HepG2 (cell line): ENCODE results near the gene FKBP8. TPM values are rescaled to one million over a fixed set of nuclear protein-coding genes. Genes with fewer than 3 reads are reported as not detected.

Source experiments
- BHLHE40 ChIP-seq: IDR thresholded peaks from 2 replicates; pipeline ENCODE4 v1.6.1; 2011; ENCODE audit warnings: low read length, improper control_type of control experiment
- BORCS8-MEF2B ChIP-seq: sonication (generic); formaldehyde crosslinking; IDR thresholded peaks from 2 replicates; pipeline ENCODE4 v1.8.0; 2022; ENCODE audit warnings: mild to moderate bottlenecking, missing genetic modification reagents
- CBX2 ChIP-seq, 2 experiments: fragments of 200-600 bp in 1 of 2; sonication (generic); formaldehyde crosslinking in 1 of 2; IDR thresholded peaks; 2 replicates each; pipeline versions ENCODE4 v1.7.0 to v1.8.1; 2018 to 2022; ENCODE audit warnings: low read depth in 2 of 2, low read length in 1 of 2, mild to moderate bottlenecking in 1 of 2, missing genetic modification reagents in 1 of 2
- IKZF4 ChIP-seq: sonication (generic); formaldehyde crosslinking; IDR thresholded peaks from 2 replicates; pipeline ENCODE4 v1.5.1; 2020; ENCODE audit warnings: borderline replicate concordance, mild to moderate bottlenecking, low read depth, missing genetic modification reagents; ENCODE audit errors: not compliant biosample characterization
- KDM3A ChIP-seq: IDR thresholded peaks from 2 replicates; pipeline ENCODE4 v1.6.1; 2018; ENCODE audit warnings: low read depth, missing compliant biosample characterization
- KLF11 ChIP-seq: IDR thresholded peaks from 2 replicates; pipeline ENCODE4 v1.6.1; 2016; ENCODE audit warnings: missing compliant biosample characterization
- MAFK ChIP-seq, 2 experiments: IDR thresholded peaks in 1 of 2; conservative IDR thresholded peaks in 1 of 2; 2 replicates each; pipeline ENCODE4 v1.6.1; 2011; ENCODE audit warnings: improper control_type of control experiment in 2 of 2, low read length in 2 of 2
- THYN1 ChIP-seq: sonication (generic); formaldehyde crosslinking; IDR thresholded peaks from 2 replicates; pipeline ENCODE4 v1.8.1; 2023; ENCODE audit warnings: low read depth, mild to moderate bottlenecking, moderate library complexity, missing genetic modification reagents, borderline replicate concordance
- YY1 ChIP-seq: IDR thresholded peaks from 2 replicates; pipeline ENCODE4 v1.6.1; 2011; ENCODE audit warnings: low read length, low read depth, moderate library complexity, mild to moderate bottlenecking; ENCODE audit not compliant: insufficient read depth, insufficient replicate concordance
- ZBTB7B ChIP-seq: sonication (generic); formaldehyde crosslinking; IDR thresholded peaks from 2 replicates; pipeline ENCODE4 v1.4.0; 2020; ENCODE audit warnings: missing genetic modification reagents
- ZNF20 ChIP-seq: sonication (generic); formaldehyde crosslinking; IDR thresholded peaks from 2 replicates; pipeline ENCODE4 v1.4.0; 2020; ENCODE audit warnings: mild to moderate bottlenecking, moderate library complexity, missing genetic modification reagents
- ZNF350 ChIP-seq: sonication (generic); formaldehyde crosslinking; IDR thresholded peaks from 2 replicates; pipeline ENCODE4 v1.4.0; 2020; ENCODE audit warnings: mild to moderate bottlenecking, low read depth, missing genetic modification reagents, borderline replicate concordance
- ZNF354B ChIP-seq: sonication (generic); formaldehyde crosslinking; IDR thresholded peaks from 2 replicates; pipeline ENCODE4 v1.8.0; 2022; ENCODE audit warnings: mild to moderate bottlenecking, missing genetic modification reagents
- ZNF484 ChIP-seq: sonication (generic); formaldehyde crosslinking; IDR thresholded peaks from 2 replicates; pipeline ENCODE4 v1.5.1; 2020; ENCODE audit warnings: mild to moderate bottlenecking, low read depth, missing genetic modification reagents, borderline replicate concordance
- ZNF547 ChIP-seq: sonication (generic); formaldehyde crosslinking; IDR thresholded peaks from 2 replicates; pipeline ENCODE4 v1.5.1; 2020; ENCODE audit warnings: mild to moderate bottlenecking, missing genetic modification reagents
- ZNF563 ChIP-seq: sonication (generic); formaldehyde crosslinking; IDR thresholded peaks from 2 replicates; pipeline ENCODE4 v1.8.0; 2022; ENCODE audit warnings: mild to moderate bottlenecking, moderate library complexity, missing genetic modification reagents
- ZNF740 ChIP-seq: sonication (generic); formaldehyde crosslinking; IDR thresholded peaks from 2 replicates; pipeline ENCODE4 v1.4.0; 2020; ENCODE audit warnings: missing genetic modification reagents
- ZNF773 ChIP-seq: sonication (generic); formaldehyde crosslinking; IDR thresholded peaks from 2 replicates; pipeline ENCODE4 v1.4.0; 2020; ENCODE audit warnings: missing genetic modification reagents, borderline replicate concordance
- polyA plus RNA-seq, 8 experiments: library from polyadenylated mRNA; depleted of rRNA in 3 of 8; stranded (reverse) in 7 of 8; unstranded in 1 of 8; fragments of >200 nt; fragmentation: Illumina TruSeq in 4 of 8; extraction: Trizol in 4 of 8; gene quantifications; 2 replicates each; pipeline versions ENCODE4 v1.2.1 to v1.2.3, GENCODE V29; 2011 to 2016; ENCODE audit warnings: low read depth in 4 of 8, missing spikeins in 1 of 8, mixed read lengths in 1 of 8; ENCODE audit not compliant: insufficient read depth in 1 of 8
- total RNA-seq, 5 experiments: library from RNA; depleted of rRNA; stranded (reverse); fragments of >200 nt; fragmentation: Illumina TruSeq; extraction: Trizol; gene quantifications; 2 replicates each; pipeline ENCODE4 v1.2.3, GENCODE V29; 2016; ENCODE audit warnings: low read depth in 1 of 5
- TF ChIP-seq, protein P1 (sequence below): sonication (generic); formaldehyde crosslinking; conservative IDR thresholded peaks from 2 replicates; pipeline ENCODE4 v1.4.0; 2020; ENCODE audit warnings: missing genetic modification reagents
- TF ChIP-seq, protein P2 (sequence below): sonication (generic); formaldehyde crosslinking; IDR thresholded peaks from 2 replicates; pipeline ENCODE4 v1.5.1; 2020; ENCODE audit warnings: mild to moderate bottlenecking, missing genetic modification reagents, moderate library complexity
- TF ChIP-seq, protein P3 (sequence below): sonication (generic); formaldehyde crosslinking; IDR thresholded peaks from 2 replicates; pipeline ENCODE4 v1.4.0; 2020; ENCODE audit warnings: mild to moderate bottlenecking, low read depth, missing genetic modification reagents

Gene FKBP8
- total and polyA plus RNA-seq, 2 of the 13 experiments (the other 11 are each of a cell fraction or from before 2014, with no cell fraction given): 81.7 to 93.9 TPM

- TF ChIP-seq ZNF740 (CRISPR knock-in tag) (peak; percentile 56; the same call in 1 of the 2 replicates), CBX2 (IDR thresholded peaks at IDR 0.05; ENCODE audit: low read depth, low read length) (no peak), CBX2 (CRISPR knock-in tag; IDR thresholded peaks at IDR 0.05; ENCODE audit: low read depth) (0 out of 2 replicates have a peak, but pooled peaks have one; percentile 81), BHLHE40 (peak; percentile 53), ZNF354B (peak; percentile 99), ZNF350 (CRISPR knock-in tag) (peak; percentile 59; the same call in 1 of the 2 replicates), THYN1 (CRISPR knock-in tag) (no peak), ZNF563 (CRISPR knock-in tag) (peak; percentile 94; the same call in 1 of the 2 replicates), MAFK (conservative IDR thresholded peaks at IDR 0.05 in 1 of 2, IDR thresholded peaks at IDR 0.05 in 1 of 2; ENCODE audit: low read length in 2 of 2) (no peak), BORCS8-MEF2B (peak; percentile 91), ZNF484 (0 out of 2 replicates have a peak, but pooled peaks have one; percentile 65), ZNF547 (CRISPR knock-in tag) (peak; percentile 83; the same call in 1 of the 2 replicates), YY1 (no peak), KLF11 (no peak), ZNF20 (CRISPR knock-in tag) (no peak), IKZF4 (CRISPR knock-in tag) (peak; percentile 97), KDM3A (CRISPR knock-in tag) (no peak; the same call in 1 of the 2 replicates), ZNF773 (CRISPR knock-in tag) (peak; percentile 96), ZBTB7B (no peak; the same call in 1 of the 2 replicates)
- TF ChIP-seq, protein P1, sequence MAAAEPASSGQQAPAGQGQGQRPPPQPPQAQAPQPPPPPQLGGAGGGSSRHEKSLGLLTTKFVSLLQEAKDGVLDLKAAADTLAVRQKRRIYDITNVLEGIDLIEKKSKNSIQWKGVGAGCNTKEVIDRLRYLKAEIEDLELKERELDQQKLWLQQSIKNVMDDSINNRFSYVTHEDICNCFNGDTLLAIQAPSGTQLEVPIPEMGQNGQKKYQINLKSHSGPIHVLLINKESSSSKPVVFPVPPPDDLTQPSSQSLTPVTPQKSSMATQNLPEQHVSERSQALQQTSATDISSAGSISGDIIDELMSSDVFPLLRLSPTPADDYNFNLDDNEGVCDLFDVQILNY (CRISPR knock-in tag): no peak
- TF ChIP-seq, protein P2, sequence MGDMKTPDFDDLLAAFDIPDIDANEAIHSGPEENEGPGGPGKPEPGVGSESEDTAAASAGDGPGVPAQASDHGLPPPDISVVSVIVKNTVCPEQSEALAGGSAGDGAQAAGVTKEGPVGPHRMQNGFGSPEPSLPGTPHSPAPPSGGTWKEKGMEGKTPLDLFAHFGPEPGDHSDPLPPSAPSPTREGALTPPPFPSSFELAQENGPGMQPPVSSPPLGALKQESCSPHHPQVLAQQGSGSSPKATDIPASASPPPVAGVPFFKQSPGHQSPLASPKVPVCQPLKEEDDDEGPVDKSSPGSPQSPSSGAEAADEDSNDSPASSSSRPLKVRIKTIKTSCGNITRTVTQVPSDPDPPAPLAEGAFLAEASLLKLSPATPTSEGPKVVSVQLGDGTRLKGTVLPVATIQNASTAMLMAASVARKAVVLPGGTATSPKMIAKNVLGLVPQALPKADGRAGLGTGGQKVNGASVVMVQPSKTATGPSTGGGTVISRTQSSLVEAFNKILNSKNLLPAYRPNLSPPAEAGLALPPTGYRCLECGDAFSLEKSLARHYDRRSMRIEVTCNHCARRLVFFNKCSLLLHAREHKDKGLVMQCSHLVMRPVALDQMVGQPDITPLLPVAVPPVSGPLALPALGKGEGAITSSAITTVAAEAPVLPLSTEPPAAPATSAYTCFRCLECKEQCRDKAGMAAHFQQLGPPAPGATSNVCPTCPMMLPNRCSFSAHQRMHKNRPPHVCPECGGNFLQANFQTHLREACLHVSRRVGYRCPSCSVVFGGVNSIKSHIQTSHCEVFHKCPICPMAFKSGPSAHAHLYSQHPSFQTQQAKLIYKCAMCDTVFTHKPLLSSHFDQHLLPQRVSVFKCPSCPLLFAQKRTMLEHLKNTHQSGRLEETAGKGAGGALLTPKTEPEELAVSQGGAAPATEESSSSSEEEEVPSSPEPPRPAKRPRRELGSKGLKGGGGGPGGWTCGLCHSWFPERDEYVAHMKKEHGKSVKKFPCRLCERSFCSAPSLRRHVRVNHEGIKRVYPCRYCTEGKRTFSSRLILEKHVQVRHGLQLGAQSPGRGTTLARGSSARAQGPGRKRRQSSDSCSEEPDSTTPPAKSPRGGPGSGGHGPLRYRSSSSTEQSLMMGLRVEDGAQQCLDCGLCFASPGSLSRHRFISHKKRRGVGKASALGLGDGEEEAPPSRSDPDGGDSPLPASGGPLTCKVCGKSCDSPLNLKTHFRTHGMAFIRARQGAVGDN (CRISPR knock-in tag): peak; percentile 99
- TF ChIP-seq, protein P3, sequence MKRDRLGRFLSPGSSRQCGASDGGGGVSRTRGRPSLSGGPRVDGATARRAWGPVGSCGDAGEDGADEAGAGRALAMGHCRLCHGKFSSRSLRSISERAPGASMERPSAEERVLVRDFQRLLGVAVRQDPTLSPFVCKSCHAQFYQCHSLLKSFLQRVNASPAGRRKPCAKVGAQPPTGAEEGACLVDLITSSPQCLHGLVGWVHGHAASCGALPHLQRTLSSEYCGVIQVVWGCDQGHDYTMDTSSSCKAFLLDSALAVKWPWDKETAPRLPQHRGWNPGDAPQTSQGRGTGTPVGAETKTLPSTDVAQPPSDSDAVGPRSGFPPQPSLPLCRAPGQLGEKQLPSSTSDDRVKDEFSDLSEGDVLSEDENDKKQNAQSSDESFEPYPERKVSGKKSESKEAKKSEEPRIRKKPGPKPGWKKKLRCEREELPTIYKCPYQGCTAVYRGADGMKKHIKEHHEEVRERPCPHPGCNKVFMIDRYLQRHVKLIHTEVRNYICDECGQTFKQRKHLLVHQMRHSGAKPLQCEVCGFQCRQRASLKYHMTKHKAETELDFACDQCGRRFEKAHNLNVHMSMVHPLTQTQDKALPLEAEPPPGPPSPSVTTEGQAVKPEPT (CRISPR knock-in tag): no peak; the same call in none of the 2 replicates
Measured at GRCh38 chr19:18589380-18590272, 46.3 kb upstream of the FKBP8 start (continued).
